Left cardiac atrium (tissue), 4 donors: ENCODE data around the gene VWA3B. TPM values are rescaled to one million over a fixed set of nuclear protein-coding genes. Genes with fewer than 3 reads are reported as not detected.
"Not testable (repeated sequence)": the region's sequence is repeated elsewhere in the genome, so short reads cannot be mapped to it uniquely, and the experiment has no call there.

ENCODE experiments used
- ATAC-seq, 2 donors: fragments of 200-7000 bp; cut with Tn5 transposase; one replicate each; pipeline ENCODE4 v1.9.1; 2020; ENCODE audit warnings: mild to moderate bottlenecking in 2 of 2, moderate library complexity in 2 of 2
- DNase-seq: peaks from one replicate; pipeline ENCODE4 v3.0.0-alpha.2; 2020
- intact Hi-C, 2 donors: fragments of 100-400 bp; cut with DNase I; formaldehyde crosslinking; loops; one replicate each; pipeline versions ENCODE4 v1.14.1 to v1.15.1; 2022 to 2023
- total RNA-seq, 2 donors: library from RNA; stranded (reverse); fragmentation: NEBNext Ultra II Directional; extraction: Animal tissue kit (Norgen Biotek cat#: 25700); gene quantifications; one replicate each; pipeline ENCODE4 v1.2.1, GENCODE V29; 2021
- donor health status: DM: no; HTN: yes; CAD: no.
- donor health status: DM: no; HTN: yes; CAD: no; lungs with severe emphysema.
- donor health status: DM: yes; HTN: yes; CAD: no.
- donor health status: Dilated cardiomyopathy.

VWA3B gene
- total RNA-seq, 2 donors from 2014 or later = 0.50 TPM; not detected in 1

DNA sequence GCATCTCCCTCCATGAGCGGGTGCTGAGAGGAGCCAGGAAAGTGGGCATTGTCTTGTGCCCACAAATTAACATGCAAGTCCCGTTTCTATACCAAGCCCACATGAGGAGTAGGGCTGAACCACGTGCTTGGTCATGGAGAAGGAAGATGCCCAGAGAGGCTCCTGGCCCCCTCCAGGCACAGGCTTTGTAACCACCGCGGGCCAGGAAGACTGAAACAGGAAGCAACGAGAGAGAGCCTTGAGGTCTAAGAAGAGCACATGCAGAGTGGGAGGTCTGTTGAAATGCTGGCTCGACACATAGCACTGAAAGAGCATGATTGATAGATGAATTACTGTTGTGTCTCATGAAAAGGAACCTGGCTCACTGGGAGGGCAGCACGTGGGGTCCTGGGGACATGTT, 36.3 kb downstream of the VWA3B start:
- ATAC-seq (no peak), DNase-seq (no peak)
- intact Hi-C loops = no loop called here

DNA sequence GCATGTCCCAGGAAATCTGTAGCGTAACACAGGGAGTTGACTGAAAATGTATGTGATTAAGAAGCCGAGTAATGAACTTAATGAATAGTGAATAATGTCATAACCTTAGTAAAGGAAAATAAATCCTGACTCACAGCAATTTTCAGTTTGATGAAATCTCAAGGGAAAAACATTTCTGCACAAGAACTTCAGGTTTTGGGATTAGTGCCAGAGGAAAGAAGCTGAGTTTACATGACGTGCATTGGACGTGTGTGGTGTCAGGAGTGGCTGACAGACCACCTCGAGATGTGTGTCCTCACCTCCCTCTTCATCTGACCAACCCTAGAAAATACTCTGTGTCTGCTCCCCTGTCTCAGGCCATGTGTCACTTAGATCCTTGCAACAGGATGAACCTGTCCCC, 39.1 kb downstream of the VWA3B start:
- intact Hi-C loops = no loop called here
- no peak for ATAC-seq
- DNase-seq = no peak

DNA sequence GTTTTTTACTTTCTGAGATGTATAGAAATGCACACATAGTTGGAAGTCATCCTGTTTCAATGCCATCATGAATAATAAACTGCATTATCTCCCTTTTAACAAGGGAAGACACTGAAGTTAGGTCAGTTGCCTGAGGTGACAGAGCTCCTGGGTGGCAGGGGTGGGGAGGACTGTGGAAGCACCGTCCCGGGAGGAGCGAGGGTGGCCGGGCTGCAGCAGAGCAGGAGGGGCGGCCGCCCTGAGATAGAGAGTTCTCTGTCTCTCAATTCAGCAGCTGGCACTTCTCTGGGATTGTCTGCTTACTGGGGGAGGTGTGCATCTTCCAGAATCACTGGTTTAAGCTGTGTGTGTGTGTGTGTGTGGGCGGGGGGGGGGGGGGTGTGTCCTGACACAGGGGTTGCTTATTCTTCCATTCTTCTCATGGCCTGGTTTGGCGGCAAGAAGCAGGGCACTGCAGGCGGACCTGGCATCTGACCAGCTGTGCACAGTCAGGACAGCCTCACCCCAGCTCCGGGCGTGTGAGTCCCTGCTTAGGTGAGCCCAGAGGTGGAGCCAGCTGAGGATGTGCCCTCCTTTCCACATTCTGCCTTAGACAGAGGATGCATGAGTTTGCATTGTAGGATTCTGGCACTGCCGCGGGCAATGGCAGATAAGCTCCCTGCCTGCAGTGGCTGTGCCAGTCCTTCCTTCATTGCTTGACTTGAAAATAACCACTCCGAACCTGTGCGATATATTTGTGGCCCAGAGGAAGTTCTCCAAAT, 40.4 kb downstream of the VWA3B start:
- no peak for DNase-seq
- intact Hi-C loops = no loop called here
- peak; percentile 40 to 41 for ATAC-seq

GRCh38 chr2:98128556-98129109, 41.7 kb downstream of the VWA3B start:
- DNase-seq = no peak
- intact Hi-C loops = no loop called here
- ATAC-seq = no peak

DNA sequence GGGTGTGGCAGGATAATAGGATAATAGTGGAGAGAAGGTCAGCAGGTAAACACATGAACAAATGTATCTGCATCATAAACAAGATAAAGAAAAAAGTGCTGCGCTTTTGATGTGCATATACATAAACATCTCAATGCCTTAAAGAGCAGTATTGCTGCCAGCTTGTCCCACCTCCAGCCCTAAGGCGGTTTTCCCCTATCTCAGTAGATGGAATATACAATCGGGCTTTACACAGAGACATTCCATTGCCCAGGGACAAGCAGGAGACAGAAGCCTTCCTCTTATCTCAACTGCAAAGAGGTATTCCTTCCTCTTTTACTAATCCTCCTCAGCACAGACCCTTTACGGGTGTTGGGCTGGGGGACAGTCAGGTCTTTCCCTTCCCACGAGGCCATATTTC, 43.1 kb downstream of the VWA3B start:
- DNase-seq, ATAC-seq, intact Hi-C loops: not testable (repeated sequence)

- intact Hi-C loops = no loop called here
- ATAC-seq (peak; percentile 38 to 48), DNase-seq (no peak)
Observed at GRCh38 chr2:98134172-98135005, 47.4 kb downstream of the VWA3B start.

DNA sequence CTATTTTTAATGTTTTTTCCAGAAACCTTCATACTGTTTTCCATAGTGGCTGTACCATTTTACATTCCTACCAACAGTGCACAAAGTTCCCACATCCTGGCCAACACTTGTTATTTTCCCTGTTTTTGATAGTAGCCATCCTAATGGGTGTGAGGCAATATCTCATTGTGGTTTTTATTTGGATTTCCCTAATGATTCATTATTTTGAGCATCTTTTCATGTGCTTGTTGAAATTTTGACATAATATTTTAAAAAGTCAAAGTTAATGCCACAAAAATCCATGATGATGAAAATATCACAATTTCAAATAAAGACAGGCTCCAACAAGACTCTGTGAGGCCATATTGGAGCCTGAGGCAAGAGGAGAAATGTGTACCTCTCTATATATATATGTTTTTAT, 50.2 kb downstream of the VWA3B start:
- DNase-seq (no peak), ATAC-seq (no peak)

DNA sequence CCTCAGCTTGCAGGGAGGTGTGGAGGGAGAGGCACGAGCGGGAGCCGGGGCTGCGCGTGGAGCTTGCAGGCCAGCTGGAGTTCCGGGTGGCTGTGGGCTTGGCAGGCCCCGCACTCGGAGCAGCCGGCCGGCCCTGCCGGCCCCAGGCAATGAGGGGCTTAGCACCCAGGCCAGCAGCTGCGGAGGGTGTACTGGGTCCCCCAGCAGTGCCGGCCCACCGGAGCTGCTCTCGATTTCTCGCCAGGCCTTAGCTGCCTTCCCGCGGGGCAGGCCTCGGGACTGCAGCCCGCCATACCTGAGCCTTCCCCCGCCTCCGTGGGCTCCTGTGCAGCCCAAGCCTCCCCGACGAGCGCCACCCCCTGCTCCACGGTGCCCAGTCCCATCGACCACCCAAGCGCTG, 52.0 kb downstream of the VWA3B start:
- intact Hi-C loops, ATAC-seq, DNase-seq: not testable (repeated sequence)

More for the DNA sequence above, 50.2 kb downstream of the VWA3B start:
- intact Hi-C loops = no loop called here

- peak; percentile 95 for ATAC-seq
- peak; percentile 59 for DNase-seq
- intact Hi-C loops = no loop called here
Observed at GRCh38 chr2:98140210-98140609, 53.2 kb downstream of the VWA3B start.

- DNase-seq (no peak), ATAC-seq (no peak)
- intact Hi-C loops = no loop called here
Observed at GRCh38 chr2:98142106-98142791, 55.3 kb downstream of the VWA3B start.

DNA sequence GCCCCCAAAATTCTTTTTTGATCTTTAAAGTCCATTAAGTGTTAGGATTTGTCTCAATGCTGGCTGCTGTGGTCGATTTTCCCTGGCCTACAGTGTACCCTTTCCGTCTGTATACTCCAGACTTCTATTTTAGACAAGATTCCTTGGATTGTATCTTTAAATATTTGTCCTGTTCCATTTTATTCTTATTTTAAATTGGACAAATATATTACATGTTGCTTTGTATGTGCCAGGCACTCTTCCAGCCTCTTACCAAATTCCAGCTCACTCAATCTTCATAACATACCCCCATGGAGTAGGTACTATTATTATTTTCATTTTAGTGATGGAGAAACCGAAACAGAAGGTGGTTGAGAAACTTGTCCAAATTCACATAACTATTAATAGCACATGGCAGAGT, 58.1 kb downstream of the VWA3B start:
- no peak for ATAC-seq
- DNase-seq = no peak
- intact Hi-C loops = no loop called here

DNA sequence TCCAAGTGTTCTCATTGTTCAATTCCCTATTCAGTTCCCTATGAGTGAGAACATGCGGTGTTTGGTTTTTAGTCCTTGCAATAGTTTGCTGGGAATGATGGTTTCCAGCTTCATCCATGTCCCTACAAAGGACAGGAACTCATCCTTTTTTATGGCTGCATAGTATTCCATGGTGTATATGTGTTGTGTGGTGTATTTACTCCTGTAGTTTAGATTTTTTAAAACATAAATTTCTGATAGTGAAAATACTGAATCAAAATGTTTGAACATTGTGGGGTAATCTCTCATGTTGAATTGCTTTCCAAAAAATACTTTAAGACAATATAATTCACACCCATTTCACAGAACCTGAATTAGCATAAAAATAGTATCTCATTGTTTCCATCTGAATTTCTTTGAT, 60.9 kb downstream of the VWA3B start:
- ATAC-seq, intact Hi-C loops: not testable (repeated sequence)

GRCh38 chr2:98148595-98149332, 61.8 kb downstream of the VWA3B start:
- intact Hi-C loops = no loop called here
- ATAC-seq (no peak), DNase-seq (no peak)

More for the DNA sequence above, 60.9 kb downstream of the VWA3B start:
- not testable (repeated sequence) for DNase-seq

DNA sequence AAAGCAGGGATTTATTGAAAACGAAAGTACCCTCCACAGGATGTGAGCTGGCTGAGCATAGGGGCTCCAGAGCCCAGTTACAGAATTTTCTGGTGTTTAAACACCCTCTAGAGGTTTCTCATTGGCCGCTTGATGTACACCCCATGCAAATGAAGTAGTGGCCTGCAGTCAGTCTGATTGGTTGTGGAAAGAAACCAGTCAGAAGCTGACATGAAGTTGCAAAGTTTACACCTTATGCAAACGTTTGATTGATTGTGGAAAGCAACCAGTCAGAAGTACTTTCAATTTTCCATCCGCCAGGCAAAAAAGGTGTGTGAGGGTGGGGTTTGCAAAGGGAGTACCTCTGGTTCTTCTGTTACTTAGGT, 62.3 kb downstream of the VWA3B start:
- ATAC-seq (peak; percentile 89 to 91), DNase-seq (no peak)
- intact Hi-C loops = no loop called here

DNA sequence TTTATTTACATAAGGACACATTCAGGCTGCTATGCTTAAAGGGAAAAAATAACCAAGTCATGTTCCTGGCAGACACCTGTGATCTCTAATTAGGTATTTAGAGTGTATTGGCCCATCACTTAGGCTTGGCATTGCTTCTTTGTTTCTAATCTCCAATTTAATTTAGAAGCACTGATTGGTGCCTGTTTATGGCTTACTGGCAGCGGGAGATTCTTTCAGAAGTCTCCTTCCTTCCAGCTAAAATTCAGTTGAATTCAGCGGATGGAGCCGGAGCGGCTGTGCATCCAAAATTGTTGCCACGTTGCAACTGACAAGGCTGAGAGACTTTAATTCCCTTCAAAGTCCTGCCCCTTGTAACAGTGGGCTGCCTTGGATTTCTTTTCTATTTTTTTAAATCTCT, 66.5 kb downstream of the VWA3B start:
- no peak for DNase-seq
- peak in 1 of 2 donors; percentile 10 for ATAC-seq
- intact Hi-C loops = no loop called here

GRCh38 chr2:98155291-98155690, 68.3 kb downstream of the VWA3B start:
- ATAC-seq = no peak
- intact Hi-C loops = no loop called here
- DNase-seq = no peak

DNA sequence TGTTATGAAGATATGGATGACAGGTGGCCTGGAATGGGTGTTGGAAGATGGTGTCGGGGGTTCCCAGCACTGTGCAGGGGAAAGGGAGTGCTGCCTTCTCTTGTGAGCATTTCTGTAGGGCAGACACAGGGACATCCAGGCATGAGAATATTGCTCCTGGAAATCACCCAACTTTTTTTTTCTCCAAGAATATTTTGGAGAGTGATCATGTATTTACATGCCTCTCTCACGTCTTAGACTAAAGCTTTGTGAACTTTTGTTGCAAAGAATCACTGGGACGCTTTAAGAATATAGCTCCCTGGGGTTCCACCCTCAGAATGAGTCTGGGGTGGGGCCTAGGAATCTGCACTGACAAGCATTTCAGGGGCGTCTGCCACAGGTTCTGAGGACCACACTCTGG, 68.7 kb downstream of the VWA3B start:
- DNase-seq = no peak
- no peak for ATAC-seq
- intact Hi-C loops = no loop called here

- no peak for DNase-seq
- no peak for ATAC-seq
- intact Hi-C loops = no loop called here
Observed at GRCh38 chr2:98156304-98156703, 69.3 kb downstream of the VWA3B start.

- no peak for DNase-seq
- intact Hi-C loops = no loop called here
- no peak for ATAC-seq
Observed at GRCh38 chr2:98157557-98157956, 70.6 kb downstream of the VWA3B start.
